ENCODE data around the gene ADGRG1. TPM values are rescaled to one million over a fixed set of nuclear protein-coding genes. Genes with fewer than 3 reads are reported as not detected.

ADGRG1 gene
- total RNA-seq, 3 donors from 2014 or later, result 3.6 to 11.9 (median 6.7) TPM

DNA sequence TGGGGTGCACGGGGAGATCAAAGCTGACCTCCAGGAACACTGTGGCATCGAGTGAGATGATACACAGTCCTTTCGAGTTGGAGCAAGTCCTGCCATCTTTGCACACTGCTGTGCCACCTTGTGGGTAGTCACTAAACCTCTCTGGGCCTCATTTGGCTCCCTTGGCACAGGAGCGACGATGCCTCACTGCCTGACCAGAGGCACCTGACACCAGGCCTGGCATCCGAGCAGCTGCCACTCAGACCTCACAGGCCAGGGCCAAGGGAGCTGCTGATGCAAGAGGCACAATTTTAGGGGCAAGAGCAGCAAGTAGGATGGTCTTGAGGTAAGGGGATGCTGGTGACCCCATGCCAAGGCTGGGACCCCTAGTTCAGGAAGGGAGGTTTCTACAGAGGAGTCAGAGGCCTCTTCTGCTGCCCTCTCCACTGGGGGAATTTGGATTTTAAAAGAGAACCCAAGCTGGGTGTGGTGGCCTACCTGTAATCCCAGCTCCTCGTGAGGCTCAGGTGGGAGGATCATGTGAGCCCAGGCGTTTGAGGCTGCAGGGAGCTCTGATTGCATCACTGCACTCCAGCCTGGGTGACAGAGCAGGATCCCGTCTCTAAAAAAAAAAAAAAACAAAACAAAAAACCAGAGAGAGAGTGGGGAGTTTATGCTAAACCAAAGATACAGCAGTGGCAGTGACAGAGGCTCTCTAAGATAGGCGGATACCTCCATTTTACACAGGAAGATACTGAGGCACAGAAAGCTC lies 6.7 kb upstream of the ADGRG1 start:
- no peaks in the 10 kb centered on the region for H3K9me3 Mint-ChIP-seq

DNA sequence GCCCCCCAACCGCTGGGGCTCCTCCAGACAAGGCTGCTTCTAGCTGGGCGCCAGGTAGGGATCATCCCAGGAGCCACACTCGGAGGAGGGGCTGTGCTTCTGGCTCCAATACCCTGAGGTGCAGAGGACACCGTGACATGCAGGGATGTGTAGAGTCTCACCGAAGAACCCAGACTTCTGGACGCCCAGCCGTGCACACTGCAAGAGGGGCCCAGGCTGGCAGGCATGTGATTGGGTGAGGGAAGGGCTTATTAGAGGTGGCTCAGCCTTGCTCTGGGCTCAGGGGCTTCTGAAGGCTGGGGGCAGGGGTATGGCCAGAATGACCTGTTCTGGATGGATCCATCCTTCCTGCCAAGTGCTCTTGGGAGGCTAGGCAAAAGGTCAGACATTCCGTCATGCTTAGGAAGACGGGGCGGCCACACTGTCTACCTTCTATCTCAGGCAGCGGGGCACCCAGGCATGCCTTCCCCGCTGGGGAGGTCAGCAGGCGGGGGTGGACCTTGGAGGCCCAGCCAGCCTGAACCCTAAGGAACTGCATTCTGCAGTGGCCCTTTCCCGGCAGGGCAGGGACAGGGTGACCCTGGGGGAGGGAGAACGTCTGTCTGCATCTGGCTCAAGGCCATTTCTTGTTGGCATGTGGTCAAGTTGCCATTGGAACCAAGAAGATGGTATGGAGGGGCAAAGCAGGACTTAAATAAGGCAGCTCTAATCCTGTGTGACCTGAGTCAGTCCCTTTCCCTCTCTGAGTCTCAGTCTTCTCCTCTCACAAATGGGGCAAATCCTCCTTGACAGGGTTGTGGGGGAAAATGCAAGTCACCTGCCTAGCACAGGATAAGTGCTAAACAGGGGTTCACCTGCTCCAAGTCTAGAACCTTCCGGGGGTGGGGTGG lies 5.8 kb upstream of the ADGRG1 start:
- ATAC-seq (no peak), DNase-seq (no peak)
- H3K4me1 Mint-ChIP-seq (ENCODE audit: low read depth), result no peaks in the 10 kb centered on the region
- no peak overlapping the region for H3K4me3 Mint-ChIP-seq
- no peaks in the 10 kb centered on the region for H3K36me3 Mint-ChIP-seq (ENCODE audit: insufficient read depth)
- no peaks in the 10 kb centered on the region for H3K27me3 Mint-ChIP-seq (ENCODE audit: low read depth)
- H3K9me3 Mint-ChIP-seq, result no peaks in the 10 kb centered on the region

More for the DNA sequence above, 6.7 kb upstream of the ADGRG1 start:
- H3K27me3 Mint-ChIP-seq (ENCODE audit: low read depth), result no peaks in the 10 kb centered on the region
- DNase-seq (no peak), ATAC-seq (no peak)
- H3K4me3 Mint-ChIP-seq, result no peak overlapping the region
- H3K4me1 Mint-ChIP-seq (ENCODE audit: low read depth), result no peaks in the 10 kb centered on the region
- no peaks in the 10 kb centered on the region for H3K36me3 Mint-ChIP-seq (ENCODE audit: insufficient read depth)

DNA sequence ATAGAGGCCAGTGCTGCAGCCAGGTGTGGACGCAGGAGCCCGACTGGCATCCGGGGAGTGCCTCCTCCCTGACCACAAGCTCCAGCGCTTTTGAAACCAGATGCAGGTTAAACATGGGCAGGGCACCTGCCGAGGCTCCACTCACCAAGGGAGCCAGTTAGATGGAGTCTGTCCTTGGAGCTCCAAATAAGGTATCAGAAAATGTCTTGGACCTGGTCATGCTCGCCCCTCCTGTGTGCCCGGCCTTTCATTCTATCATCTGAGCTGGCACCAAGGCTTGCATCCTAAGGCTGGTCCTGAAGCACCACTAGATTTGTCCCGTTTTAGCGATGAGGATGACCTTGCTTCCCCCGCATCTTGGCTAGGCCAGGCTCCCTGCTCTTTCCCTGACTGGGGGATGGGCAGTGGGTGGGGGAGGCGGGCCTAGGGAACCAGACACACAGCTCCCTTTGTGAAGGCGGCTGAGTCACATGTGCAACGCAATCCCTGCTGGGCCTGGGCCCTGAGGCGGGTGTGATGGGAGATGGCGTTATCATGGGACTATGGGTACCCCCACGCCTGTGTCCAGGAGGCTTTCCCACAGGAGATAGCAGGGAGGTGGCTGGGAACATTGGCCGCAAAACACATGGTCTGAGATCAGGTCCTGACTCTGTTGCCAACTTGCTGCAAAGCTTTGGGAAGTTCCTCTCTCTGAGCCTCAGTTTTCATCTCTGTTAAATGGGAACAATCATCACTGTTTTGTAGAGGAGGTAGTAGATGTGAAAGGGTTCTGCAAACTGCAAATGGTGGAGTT lies 5.0 kb upstream of the ADGRG1 start:
- H3K4me3 Mint-ChIP-seq, result no peak overlapping the region
- no peak for ATAC-seq

DNA sequence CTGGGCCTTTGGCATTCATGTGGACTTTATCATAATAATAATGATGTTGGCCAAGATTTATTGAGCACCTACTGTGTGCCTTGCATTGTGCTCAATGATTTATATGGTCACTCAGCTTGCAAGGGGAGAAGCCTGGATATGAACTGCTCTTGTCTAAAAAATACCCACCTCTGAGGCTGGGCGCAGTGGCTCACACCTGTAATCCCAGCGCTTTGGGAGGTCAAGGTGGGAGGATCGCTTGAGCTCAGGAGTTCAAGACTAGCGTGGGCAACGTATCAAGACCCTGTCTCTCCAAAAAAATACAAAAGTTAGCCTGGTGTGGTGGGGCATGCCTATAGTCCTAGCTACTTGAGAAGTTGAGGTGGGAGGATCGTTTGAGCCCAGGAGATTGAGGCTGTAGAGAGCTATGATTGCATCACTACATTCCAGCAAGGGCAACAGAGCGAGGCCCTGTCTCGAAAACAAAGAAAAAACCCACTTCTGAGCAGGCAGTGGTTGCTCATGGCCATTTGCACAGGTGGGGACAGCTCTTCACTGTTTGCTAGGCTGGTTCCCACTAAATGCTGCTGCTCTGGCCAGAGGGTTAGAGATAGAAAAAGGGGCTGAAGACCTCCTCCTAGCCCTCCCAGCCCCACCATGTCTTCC lies 4.3 kb upstream of the ADGRG1 start:
- Mint-ChIP-seq H3K9me3 (no peaks in the 10 kb centered on the region), H3K27me3 (ENCODE audit: low read depth) (peaks cover 10% of the 10 kb centered on the region), H3K4me1 (ENCODE audit: low read depth) (peaks cover 10% of the 10 kb centered on the region), H3K36me3 (ENCODE audit: insufficient read depth) (no peaks in the 10 kb centered on the region), H3K4me3 (no peak overlapping the region)
- ATAC-seq (no peak), DNase-seq (no peak)

More for the DNA sequence above, 5.0 kb upstream of the ADGRG1 start:
- peaks cover 5% of the 10 kb centered on the region for H3K27me3 Mint-ChIP-seq (ENCODE audit: low read depth)
- H3K4me1 Mint-ChIP-seq (ENCODE audit: low read depth), result peaks cover 3% of the 10 kb centered on the region
- no peaks in the 10 kb centered on the region for H3K36me3 Mint-ChIP-seq (ENCODE audit: insufficient read depth)
- no peak for DNase-seq
- H3K9me3 Mint-ChIP-seq, result no peaks in the 10 kb centered on the region

DNA sequence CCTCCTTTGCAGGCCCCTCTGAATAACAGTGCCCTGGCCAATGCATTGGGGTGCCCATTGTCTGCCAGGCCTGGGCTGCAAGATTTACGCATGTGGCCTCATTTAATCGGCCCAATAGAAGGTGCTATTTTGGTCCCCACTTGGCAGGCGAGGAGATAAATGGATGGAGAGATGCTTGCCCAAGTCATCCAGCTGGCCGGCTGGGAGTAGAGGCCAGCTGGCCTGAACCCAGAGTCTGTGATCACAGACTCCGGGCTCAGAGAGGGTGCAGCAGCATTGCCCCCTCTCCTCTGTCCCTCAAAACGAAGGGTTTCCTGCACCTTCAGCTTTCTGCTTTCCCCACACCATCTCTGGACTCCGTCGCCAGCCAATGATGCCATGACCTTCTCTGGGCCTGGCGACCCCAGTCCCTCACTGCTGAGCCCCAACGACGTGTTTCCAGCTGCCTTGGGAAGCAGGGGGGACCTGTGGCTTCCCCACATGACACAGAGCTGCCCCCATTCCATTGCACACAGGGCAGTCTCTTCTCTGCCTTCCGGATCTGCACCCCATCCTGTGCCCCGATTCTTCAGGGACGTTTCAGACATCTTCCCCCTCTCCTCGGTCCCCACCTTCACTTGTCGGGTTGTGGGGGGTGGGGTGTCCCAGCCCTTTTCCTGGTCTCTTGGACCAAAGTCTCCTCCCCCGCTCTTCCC lies 3.5 kb upstream of the ADGRG1 start:
- ATAC-seq, result no peak
- peaks cover 12% of the 10 kb centered on the region for H3K27me3 Mint-ChIP-seq (ENCODE audit: low read depth)
- no peak for DNase-seq
- peaks cover 12% of the 10 kb centered on the region for H3K4me1 Mint-ChIP-seq (ENCODE audit: low read depth)
- no peaks in the 10 kb centered on the region for H3K36me3 Mint-ChIP-seq (ENCODE audit: insufficient read depth)
- no peaks in the 10 kb centered on the region for H3K9me3 Mint-ChIP-seq
- H3K4me3 Mint-ChIP-seq, result no peak overlapping the region

DNA sequence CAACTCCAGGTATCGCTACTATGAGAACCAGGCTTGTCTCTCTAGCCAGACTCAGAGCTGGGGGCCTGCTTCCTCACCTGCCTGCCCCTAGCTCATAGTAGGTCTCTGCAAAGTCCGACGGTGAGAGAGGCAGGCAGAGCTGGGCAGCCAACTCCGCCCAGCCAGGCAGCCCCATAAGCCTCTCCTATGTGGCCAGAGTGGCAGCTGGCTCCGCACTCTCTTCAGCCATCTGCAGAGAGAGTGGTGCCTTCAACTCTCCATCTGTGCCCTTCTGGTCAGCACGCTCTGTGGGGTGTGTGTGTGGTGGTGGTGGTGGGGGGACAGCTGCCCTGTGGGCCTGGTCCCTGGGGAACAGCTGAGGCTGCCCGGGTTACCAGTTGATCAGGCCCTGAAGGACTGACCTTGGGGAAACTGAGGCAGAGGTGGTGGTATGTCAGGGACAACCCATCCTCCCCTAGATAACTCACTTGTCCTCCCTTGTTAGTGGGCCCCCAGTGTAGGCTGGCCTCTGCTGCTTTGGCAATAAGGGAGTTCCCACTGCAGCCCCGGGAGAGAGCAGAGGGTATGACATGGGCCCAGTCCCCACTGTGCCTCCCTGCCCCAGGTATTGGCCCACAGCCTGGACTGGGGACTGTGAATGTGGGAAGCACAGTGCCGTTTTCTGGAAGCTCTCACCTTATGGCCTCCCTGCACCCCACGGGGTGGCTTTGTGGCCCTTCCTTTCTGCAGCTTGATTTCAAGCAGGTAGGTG lies 1.8 kb upstream of the ADGRG1 start:
- H3K36me3 Mint-ChIP-seq (ENCODE audit: insufficient read depth), result no peaks in the 10 kb centered on the region
- DNase-seq (no peak), ATAC-seq (no peak)
- no peaks in the 10 kb centered on the region for H3K9me3 Mint-ChIP-seq
- H3K27me3 Mint-ChIP-seq (ENCODE audit: low read depth), result peaks cover 22% of the 10 kb centered on the region
- peaks cover 15% of the 10 kb centered on the region for H3K4me1 Mint-ChIP-seq (ENCODE audit: low read depth)
- H3K4me3 Mint-ChIP-seq, result no peak overlapping the region

DNA sequence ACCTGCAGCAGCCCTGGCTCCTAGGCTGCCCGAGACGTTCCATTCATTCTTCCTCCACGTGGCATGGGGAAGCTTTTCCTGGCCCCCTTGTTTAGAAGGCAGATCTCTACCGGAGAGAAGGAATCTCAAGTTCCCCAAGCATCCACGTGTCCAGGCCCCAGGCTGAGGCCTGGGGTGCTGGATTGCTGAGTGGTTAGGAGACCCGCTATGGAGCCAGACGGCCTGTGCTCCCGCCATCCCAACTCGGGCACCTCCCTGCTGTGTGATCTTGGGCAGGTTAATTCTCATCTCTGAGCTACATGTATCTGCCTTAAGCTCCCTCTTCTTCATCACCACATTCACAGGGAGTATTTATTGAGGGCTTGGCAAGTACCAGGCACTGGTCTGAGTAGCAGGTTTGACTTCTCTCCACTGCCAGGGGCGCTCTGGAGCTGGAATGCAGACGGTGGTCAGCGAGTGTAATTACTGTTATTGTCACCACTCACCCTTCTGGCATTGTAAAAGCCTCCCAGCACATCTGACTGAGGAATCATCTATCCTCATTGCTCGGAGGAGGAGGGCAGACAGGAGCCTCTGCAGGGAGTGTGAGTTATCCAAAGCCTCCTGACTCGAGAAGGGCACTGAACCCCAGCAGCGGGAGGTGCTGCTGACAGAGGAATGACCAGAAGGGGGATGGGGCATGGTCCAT lies 1.1 kb upstream of the ADGRG1 start:
- no peak for ATAC-seq
- Mint-ChIP-seq H3K27me3 (ENCODE audit: low read depth) (peaks cover 22% of the 10 kb centered on the region), H3K4me3 (no peak overlapping the region), H3K36me3 (ENCODE audit: insufficient read depth) (no peaks in the 10 kb centered on the region), H3K9me3 (no peaks in the 10 kb centered on the region), H3K4me1 (ENCODE audit: low read depth) (peaks cover 15% of the 10 kb centered on the region)
- no peak for DNase-seq

DNA sequence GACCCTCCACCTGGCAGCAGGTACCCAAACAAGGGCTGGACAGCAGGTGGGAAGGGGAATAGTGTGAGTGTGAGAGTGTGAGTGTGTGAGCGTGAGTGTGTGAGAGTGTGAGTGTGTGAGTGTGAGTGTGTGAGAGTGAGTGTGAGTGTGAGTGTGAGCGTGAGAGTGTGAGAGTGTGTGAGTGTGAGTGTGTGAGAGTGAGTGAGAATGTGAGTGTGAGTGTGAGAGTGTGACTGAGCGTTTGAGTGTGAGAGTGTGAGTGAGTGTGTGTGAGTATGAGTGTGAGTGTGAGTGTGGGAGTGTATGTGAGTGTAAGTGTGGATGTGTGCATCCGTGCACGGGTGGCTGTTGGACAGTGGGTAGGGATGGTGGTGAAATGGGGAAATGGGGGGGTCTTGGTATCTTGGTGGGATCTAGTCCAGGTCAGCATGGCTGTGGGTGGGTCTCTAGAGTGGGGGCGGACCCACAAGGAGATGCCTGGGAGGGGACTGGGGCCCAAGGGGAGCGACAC lies 408 bp downstream of the ADGRG1 start:
- no peak for ATAC-seq
- Mint-ChIP-seq H3K4me1 (ENCODE audit: low read depth) (peaks cover 15% of the 10 kb centered on the region), H3K9me3 (no peaks in the 10 kb centered on the region), H3K4me3 (peak overlapping the region; percentile 78), H3K36me3 (ENCODE audit: insufficient read depth) (no peaks in the 10 kb centered on the region), H3K27me3 (ENCODE audit: low read depth) (peaks cover 22% of the 10 kb centered on the region)
- DNase-seq, result no peak

DNA sequence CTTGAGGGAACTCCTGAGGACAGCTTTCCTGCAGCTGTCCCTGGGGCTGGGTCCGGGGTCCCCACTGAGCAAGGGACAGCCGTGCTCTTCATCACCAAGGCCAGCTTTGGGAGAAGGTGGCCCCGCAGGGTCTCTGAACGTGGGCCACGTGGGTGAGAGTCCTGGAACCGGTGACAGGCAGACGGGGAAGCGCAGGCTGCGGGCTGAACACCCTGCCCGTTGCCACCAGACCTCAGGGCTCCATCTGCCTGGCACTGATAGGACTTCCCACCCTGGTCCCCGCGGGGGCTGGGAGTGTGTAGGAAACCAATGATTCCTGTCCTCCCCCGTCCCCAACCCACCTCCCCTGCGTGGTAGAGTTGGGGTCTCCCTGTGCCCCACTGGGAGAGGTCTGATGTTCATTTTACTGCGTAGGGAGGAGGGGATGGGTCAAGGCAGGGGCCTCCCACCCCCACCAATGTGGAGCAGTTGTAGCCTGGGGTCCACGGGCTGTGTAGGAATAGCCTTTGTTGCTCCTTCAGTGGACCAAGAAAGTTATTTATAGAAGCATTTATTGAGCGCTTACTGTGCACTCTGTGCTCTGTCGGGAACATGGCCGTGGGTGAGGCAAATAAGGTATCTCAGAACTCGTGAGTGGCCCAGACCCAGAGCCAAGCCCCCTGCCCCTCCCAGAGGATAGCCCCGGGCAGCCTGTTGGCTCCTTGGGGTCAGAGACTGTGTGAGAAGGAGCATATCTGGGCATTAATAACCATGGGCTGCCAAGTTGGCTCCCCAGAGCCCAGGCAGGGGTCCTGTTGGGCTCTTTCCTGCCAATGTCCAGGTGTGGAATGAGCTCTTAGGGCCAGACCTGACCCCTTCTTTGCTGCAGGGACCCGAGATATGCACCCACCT lies 1.3 kb downstream of the ADGRG1 start:
- ATAC-seq (no peak), DNase-seq (no peak)
- H3K36me3 Mint-ChIP-seq (ENCODE audit: insufficient read depth), result no peaks in the 10 kb centered on the region
- peak overlapping the region; percentile 55 for H3K4me3 Mint-ChIP-seq
- peaks cover 22% of the 10 kb centered on the region for H3K27me3 Mint-ChIP-seq (ENCODE audit: low read depth)
- H3K9me3 Mint-ChIP-seq, result no peaks in the 10 kb centered on the region
- peaks cover 15% of the 10 kb centered on the region for H3K4me1 Mint-ChIP-seq (ENCODE audit: low read depth)

DNA sequence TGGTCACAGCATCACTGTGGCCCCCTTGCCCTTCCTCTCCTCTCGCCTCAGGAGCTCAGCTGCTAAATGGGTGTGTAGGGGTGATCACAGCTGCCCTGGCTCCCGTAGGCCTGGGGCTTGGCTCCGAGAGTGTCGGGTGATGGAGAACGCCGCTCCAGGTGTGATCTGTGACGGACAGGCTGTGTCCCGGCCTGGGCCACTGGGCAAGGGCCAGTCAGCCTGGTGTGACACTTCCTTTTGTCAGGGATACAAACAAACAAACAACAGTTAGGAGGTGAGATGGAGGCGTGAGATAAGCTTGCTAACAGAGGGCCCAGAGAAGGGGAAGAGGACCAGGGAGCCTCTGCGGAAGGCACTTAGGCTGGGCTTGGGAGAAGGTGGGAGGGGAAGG lies 2.0 kb downstream of the ADGRG1 start:
- no peaks in the 10 kb centered on the region for H3K36me3 Mint-ChIP-seq (ENCODE audit: insufficient read depth)
- ATAC-seq (no peak), DNase-seq (no peak)
- H3K27me3 Mint-ChIP-seq (ENCODE audit: low read depth), result peaks cover 22% of the 10 kb centered on the region
- H3K9me3 Mint-ChIP-seq, result no peaks in the 10 kb centered on the region
- H3K4me1 Mint-ChIP-seq (ENCODE audit: low read depth), result peaks cover 15% of the 10 kb centered on the region
- peak overlapping the region; percentile 55 for H3K4me3 Mint-ChIP-seq

DNA sequence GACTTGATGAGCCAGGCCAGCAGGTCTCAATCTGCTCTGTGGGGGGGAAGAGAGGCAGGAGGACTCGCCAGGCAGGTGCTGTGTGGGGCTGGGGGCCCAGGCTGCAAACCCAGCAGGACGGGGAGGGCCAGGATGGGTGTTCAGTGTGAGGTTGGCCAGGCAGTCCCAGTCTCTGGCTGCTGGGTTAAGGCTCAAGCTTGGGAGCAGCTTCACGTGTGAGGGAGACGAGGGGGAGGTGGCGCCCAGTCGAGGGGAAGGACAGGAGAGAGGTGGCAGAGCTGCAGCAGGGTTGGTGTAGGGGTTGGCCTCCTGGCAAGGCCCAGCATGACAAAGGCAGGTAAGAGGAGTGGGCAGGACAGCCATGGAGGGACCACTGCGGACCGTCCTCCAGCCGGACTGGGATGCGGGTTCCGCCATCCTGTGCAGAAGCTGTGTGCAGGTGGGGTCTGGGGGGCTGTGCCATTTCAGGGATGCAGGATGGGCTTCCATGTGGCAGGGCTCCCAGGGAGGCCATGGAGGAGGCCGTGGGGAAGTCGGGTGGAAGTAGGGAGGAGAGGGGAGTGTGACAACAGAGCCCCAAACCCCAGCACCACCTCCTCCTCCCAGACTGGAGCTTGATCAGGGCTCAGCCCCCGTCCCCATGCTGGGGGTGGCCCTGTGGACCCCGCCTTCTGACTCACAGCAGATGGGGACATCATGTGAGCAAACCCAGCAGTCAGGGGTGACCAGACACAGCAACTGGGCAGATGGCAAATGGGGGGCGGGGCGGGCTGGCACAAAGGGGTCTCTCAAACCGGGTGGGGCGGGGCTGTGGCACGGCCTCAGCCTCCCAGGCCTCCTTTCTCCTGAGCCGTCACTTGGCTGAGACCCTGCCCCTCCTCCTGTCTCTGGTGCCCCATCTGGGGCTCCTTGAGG lies 2.8 kb downstream of the ADGRG1 start:
- Mint-ChIP-seq H3K9me3 (no peaks in the 10 kb centered on the region), H3K4me3 (peak overlapping the region; percentile 46), H3K36me3 (ENCODE audit: insufficient read depth) (no peaks in the 10 kb centered on the region), H3K27me3 (ENCODE audit: low read depth) (peaks cover 22% of the 10 kb centered on the region), H3K4me1 (ENCODE audit: low read depth) (peaks cover 15% of the 10 kb centered on the region)
- no peak for DNase-seq
- no peak for ATAC-seq

Measured in activated T-cell treated with anti-CD3 and anti-CD28 coated beads, Interleukin-2, amount 50 U/mL, for 4 hours (primary cell).